ENCODE measurements around the gene U2SURP. TPM values are rescaled to one million over a fixed set of nuclear protein-coding genes. Genes with fewer than 3 reads are reported as not detected.

U2SURP gene
- total and polyA plus RNA-seq, 10 of the 15 experiments (the other 5 are each of a cell fraction or from before 2014, with no cell fraction given) = 76.3 to 277 (median 150) TPM

GRCh38 chr3:143095813-143096212, 94.4 kb downstream of the U2SURP start:
- CTCF ChIA-PET = interaction anchor here (0.6 kb wide), 2 partner anchors 84 to 548 kb away, joined by 3 to 4 read pairs; no protein-coding TSS in a partner anchor
- 38% methylated on average over 2 of the region's 2 CpGs for WGBS (ENCODE audit: insufficient coverage, insufficient replicate concordance, low lambda C conversion rate, missing lambda C conversion rate)
- in situ Hi-C loops (cut with MboI) = no loop called here

More at GRCh38 chr3:143095813-143096212, 94.4 kb downstream of the U2SURP start:
- ChIA-PET POLR2A (no interaction called here), RAD21 (ENCODE audit: unreplicated experiment) (no interaction called here), SMC1A (ENCODE audit: uncharacterized antibody, unreplicated experiment) (interaction anchor here (0.8 kb wide), 1 partner anchor 14 kb away, joined by 3 read pairs; no protein-coding TSS in a partner anchor)
- no TSS peak for BruUV-seq (replicated peaks)
- Histone ChIP-seq H3K79me2 (ENCODE audit: control insufficient read depth, insufficient read depth, low read length) (no peaks in the 10 kb centered on the region), H3K4me2 (ENCODE audit: control insufficient read depth, insufficient read depth) (no peak overlapping the region), H3K27me3 (replicated peaks in 1 of 2; ENCODE audit: control insufficient read depth in 2 of 2, insufficient read depth in 2 of 2, low read length in 1 of 2) (no peaks in the 10 kb centered on the region), H3K9ac (ENCODE audit: control insufficient read depth, insufficient read depth, low read length) (no peak overlapping the region), H2AFZ (ENCODE audit: control insufficient read depth, low read depth, low read length) (no peak overlapping the region), H4K20me1 (ENCODE audit: control insufficient read depth, insufficient read depth) (no peaks in the 10 kb centered on the region), H3K27ac (ENCODE audit: control insufficient read depth, insufficient read depth) (no peak overlapping the region), H3K4me1 (ENCODE audit: control insufficient read depth, insufficient read depth, low read length) (no peaks in the 10 kb centered on the region), H3K9me3 (replicated peaks; ENCODE audit: control insufficient read depth, insufficient read depth, low read length) (peaks cover 4% of the 10 kb centered on the region; the same call in 1 of the 3 replicates), H3K36me3 (ENCODE audit: control insufficient read depth in 2 of 2, insufficient read depth in 2 of 2, low read length in 1 of 2) (no peaks in the 10 kb centered on the region), H3K4me3 (no peak overlapping the region)
- no peak for TF ChIP-seq EZH2 (IDR thresholded peaks at IDR 0.05; ENCODE audit: borderline replicate concordance, control insufficient read depth, low read depth, low read length)
- no peak for TF ChIP-seq MTA2 (IDR thresholded peaks at IDR 0.05; ENCODE audit: low read depth)
- TF ChIP-seq ATF7 (IDR thresholded peaks at IDR 0.05; ENCODE audit: low read depth) = no peak
- no peak for TF ChIP-seq ATF3 (IDR thresholded peaks at IDR 0.05; ENCODE audit: borderline replicate concordance, extremely low read depth, low read depth, low read length)
- TF ChIP-seq PBX3 (IDR thresholded peaks at IDR 0.05; ENCODE audit: insufficient replicate concordance, low read depth, low read length) = no peak
- TF ChIP-seq RCOR1 (conservative IDR thresholded peaks at IDR 0.05; ENCODE audit: low read depth, low read length) = no peak
- intact Hi-C loops (cut with micrococcal nuclease; ENCODE audit: unreplicated experiment) = no loop called here
- ATAC-seq (no peak), FAIRE-seq (no peak), DNase-seq (ENCODE audit: low read depth, low spot score) (no peak)
